HG03064 (cell line): ENCODE measurements around the gene IFIT2.
A peak's percentile ranks its signal among the peaks of the same experiment; 100 is the strongest.

Source experiments
- ATAC-seq: cut with Tn5 transposase; IDR thresholded peaks from one replicate; pipeline ENCODE4 v1.9.1; 2021; ENCODE audit warnings: low read depth; ENCODE audit not compliant: unreplicated experiment

IFIT2 gene

DNA sequence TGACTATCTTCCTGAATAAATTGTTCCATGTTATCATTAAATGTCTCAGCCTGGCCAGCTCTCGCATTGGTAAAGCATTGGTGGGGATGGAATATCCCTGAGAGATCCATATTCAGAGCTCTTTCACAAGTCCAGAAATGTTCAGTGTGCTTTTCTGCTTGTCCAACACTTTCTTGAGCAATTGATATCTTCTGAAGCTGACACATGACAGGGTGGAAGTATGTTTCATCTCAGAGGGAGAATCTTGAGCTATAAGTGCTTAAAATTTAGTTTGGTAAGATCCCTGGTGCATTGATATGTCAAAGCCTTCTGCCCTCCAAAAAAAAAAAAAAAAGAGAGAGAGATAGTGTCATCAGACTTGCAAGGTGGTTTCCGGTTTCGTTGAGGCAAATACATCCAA lies 33.4 kb downstream of the IFIT2 start:
- no peak for ATAC-seq

DNA sequence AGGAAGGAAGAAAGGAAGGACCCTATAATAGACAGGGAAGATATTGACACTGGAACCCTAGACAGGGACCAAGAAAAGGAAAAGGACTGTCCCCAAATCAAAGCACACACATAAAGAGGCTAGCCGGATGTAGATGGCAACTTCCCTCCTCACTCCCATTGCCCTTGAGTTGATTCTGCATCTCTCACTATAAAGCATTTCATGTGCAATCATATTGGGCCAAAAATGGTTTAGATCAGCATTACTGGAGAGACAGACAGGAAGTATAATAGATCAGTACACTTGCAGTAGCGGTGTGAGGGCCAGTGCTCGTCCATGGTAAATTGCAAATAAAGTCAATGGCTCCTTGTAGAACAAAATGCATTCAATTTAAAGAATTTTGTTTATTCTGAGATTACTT lies 34.4 kb downstream of the IFIT2 start:
- ATAC-seq = no peak

DNA sequence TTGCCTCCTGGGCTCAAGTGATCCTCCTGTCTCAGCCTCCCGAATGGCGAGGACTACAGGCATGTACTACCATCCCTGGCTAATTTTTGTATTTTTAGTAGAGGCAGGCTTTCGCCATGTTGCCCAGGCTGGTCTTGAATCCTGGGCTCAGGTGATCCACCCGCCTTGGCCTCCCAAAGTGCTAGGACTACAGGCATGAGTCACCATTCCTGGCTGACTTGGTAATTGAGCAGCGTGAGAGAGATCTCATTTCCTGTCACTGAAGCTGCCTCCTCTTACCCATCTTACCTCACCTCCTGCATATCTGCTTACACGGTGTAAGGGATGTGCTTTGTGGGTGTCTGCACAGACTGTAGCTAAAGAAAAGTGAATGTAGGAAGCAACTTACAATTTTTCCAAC lies 35.6 kb downstream of the IFIT2 start:
- no peak for ATAC-seq

DNA sequence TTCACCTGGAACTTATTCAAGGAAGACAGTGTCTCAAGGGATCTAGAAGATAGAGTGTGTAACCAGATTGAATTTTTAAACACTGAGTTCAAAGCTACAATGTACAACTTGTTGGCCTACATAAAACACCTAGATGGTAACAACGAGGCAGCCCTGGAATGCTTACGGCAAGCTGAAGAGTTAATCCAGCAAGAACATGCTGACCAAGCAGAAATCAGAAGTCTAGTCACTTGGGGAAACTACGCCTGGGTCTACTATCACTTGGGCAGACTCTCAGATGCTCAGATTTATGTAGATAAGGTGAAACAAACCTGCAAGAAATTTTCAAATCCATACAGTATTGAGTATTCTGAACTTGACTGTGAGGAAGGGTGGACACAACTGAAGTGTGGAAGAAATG lies 36.9 kb downstream of the IFIT2 start:
- ATAC-seq = no peak

DNA sequence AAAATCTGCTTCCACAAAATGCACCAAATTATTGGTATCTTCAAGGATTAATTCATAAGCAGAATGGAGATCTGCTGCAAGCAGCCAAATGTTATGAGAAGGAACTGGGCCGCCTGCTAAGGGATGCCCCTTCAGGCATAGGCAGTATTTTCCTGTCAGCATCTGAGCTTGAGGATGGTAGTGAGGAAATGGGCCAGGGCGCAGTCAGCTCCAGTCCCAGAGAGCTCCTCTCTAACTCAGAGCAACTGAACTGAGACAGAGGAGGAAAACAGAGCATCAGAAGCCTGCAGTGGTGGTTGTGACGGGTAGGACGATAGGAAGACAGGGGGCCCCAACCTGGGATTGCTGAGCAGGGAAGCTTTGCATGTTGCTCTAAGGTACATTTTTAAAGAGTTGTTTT lies 38.0 kb downstream of the IFIT2 start:
- ATAC-seq = no peak

DNA sequence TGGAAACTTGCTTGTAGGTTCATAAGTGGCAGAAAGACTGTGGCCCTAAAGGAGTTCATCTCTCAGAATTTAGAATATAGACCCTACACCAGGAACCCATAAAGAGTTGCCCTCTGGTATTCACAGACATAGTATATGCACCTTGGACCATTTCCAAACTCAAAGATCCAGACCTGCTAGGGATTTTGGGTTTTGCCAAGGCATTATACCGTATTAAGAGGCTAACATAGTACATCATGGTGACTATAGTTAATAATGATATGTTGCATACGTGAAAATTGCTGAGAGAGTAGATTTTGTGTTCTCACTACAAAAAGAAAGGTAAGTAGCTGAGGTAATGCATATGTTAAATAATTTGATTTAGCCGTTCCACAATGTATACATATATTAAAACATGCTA lies 39.8 kb downstream of the IFIT2 start:
- ATAC-seq = no peak

DNA sequence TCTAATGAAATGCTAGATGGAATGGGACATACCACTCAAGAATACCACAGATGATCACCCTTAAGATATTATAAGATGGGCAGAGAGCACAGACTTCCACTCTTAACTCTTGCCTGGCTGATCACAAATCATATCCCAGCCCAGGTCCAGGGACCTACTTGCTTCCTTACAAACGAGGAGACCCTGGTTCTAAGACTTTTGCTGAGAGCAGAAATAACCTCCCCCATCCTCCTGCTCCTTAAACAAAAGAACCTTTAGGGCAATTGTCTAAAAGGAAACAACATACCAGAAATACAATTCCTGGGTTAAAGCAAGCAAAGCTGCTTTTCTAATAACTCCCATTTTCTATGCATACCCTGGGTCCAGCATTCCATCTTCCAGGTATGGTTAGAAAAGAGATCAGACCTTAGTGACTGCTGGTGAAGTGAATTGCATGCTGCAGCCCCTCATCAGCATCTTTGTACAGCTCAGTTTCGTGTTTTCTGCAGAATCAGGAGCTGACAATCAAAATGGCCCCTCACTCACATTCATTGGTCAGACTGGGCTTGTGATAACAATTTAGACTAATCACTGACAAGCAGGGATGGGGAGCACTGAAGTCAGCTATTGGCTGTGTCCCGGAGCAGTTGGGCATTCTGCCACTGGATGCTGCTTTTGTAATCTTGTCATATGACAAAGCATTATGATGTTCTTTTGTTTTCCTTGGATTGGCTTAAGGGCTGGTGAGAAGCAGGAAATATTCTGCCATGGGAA lies 40.5 kb downstream of the IFIT2 start:
- ATAC-seq = no peak

DNA sequence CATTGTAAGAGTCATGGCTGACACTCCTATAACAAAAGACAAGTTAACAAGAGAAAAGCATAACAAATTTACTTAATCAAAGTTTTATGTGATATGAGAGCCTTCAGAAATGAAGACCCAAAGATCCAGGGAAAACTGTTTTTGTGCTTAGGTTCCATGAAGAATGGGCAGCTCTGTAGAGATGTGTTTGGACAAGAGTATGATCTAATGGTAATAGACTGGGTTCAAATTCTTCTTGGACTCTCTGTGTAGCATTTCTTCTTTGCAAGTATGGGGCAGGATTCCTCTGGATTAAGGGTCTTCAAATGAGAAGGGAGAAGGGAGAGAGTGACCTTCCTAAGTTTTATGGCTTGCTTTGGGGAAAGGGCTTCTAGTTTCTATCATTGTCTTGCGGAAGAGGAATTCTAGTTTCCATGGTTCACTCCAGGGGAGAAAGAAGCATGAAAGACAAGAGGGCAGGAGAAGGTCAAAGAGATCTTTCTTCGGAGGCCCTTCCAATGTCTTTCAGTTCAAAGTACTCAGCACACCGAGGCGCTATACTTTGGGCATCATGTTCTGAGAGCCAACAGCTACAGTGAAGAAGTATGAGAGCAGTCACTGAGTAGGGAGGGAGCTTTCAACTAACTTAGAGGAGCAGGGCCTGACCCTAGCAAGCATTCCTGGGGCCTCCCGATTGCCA lies 41.4 kb downstream of the IFIT2 start:
- ATAC-seq = no peak

DNA sequence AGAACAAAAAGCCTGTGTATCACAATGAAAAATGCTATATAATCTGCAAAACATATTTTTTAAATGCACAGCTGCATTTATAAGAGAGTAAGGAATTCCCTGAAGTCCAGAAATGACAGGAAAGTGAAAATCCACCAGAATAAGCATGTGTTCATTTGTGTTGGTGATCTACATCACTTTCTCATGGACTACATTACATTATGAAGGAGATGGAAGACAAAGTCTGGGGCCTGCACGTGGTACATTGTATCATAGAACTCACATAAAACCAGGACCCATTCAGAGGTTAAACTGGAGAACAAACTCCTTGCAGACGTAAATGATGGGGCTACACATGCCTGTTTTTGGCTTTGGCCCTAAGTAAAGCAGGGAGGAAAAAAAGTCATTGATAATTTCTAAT lies 42.3 kb downstream of the IFIT2 start:
- ATAC-seq = no peak

DNA sequence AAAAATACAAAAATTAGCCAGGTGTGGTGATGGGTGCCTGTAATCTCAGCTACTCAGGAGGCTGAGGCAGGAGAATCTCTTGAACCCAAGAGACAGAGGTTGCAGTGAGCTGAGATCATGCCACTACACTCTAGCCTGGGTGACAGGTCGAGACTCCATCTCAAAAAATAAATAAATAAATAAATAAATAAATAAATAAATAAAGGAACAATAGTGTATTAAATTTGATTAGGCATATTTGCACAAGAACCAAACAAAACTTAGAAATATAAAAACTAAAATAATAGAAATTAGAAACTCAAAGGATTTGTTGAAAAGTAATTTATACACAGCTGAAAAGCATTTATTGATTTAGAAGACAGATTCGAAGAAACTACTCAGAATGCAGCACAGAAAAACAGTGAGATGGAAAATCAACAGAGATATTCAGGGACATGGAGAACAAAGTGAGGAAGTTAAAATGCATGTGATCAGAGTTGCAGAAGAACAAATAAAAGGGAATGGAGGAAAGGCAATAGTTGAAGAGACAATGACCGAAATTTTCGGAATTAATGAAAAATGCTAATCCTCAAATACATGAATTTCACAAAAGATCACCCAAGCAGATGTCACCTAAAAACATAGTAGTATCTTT lies 43.6 kb downstream of the IFIT2 start:
- no peak for ATAC-seq

DNA sequence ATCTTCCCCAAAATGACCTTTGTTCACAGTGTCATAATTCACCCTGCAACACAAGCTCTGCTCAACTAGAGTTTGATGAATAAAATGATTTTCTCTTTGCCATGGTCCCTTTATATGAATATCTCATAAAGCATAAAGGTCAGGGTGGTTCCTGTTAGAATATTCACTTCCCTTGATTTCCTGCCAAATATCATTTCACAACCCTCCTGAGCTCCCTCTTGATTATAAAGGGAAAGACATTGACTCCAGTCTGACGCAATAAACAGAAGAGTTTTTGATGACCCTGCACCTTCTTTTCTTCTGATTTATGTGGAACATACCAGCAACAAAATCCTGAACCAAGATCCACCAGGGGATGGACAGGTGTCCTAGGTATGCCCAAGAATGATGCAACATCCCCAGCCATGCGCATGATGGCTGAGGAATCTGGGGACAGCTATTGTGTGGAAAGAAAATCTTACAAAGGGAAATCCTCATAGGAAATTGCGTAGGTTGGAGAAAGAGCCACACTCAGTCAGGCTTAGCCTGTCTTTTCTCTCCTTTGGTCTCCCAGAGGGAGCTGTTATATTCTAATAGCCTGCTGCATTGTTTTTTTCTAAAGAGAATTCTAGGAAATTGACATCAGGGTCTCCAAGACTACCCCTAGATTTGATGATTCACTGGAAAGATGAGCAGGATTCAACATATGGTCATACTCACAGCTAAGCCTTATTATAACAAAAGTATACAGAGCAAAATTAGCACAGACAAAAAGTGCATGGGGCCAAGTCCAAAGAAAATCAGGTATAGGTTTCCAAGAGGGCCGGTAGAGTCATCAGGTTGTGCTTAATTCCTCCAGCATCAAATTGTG lies 44.8 kb downstream of the IFIT2 start:
- ATAC-seq = no peak

DNA sequence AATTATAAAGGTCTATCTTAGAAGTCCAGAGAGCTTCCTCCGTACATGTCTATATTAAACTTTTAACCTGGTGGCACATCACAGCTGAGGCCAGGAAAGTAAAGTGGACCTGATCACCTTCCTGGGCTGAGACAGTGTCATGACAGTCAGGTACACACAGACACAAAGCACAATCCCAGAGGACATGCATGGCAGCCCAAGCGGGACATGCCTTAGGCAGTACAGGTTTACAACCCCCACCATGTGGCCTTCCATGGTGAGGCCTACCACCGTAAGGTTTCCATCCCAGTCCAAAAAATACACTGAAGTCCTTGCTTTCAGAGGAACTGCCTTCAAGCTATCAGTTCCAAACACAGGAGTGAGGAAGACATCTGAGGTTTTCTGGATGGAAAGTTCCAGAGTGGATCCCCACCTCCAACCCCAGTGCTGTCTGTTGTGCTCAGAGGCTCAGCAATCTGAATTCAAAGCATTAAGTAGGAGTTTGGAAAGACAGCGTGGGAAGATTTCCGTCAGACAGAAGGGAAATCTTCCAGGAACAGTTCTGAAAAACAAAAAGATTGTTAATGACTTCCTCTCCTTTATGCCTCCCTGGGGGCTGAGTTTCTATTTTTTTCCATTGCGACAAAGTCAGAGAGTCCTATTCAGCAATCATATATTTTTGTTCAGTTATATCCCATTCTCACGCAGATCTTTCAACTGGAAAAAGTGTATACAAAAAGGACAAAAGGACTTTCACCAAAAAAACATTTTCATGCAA lies 46.0 kb downstream of the IFIT2 start:
- ATAC-seq = no peak

DNA sequence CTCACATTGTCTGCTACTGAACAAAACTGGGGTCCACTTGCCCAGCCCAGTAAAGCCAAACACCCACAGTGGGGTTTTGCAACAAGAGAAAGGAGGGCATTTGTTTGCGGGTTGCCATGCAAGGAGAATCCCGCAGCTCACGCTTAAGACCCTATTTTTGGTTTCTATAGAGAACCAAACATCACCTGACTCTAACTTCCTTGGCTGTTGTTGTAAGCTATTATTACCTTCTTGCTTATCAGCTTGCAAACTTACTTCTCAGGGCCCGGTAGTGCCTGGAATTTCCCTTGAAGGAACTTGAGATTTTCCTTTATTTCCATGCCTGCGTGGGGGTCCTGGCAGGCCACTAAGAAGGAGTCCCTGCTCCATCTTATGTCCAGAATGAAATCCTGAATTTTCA lies 46.6 kb downstream of the IFIT2 start:
- no peak for ATAC-seq

DNA sequence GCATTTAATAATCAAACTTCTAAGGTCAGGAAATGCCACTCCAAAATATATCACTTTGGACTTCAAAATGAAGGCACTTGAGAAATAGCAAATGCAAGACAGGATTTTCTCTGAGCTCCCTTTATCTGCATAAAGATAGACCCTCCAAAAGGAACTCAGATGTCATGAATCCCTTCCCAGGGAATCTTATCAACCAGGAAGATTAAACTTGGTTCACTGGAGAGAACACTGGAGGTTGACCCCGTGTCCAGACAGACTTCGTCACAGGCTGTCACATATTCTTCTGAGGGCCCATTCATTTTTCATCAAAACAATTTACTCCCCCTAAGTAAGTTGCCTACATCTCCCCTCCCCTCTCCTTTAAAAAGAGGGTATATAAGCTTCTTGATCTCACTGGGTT lies 47.1 kb downstream of the IFIT2 start:
- no peak for ATAC-seq

DNA sequence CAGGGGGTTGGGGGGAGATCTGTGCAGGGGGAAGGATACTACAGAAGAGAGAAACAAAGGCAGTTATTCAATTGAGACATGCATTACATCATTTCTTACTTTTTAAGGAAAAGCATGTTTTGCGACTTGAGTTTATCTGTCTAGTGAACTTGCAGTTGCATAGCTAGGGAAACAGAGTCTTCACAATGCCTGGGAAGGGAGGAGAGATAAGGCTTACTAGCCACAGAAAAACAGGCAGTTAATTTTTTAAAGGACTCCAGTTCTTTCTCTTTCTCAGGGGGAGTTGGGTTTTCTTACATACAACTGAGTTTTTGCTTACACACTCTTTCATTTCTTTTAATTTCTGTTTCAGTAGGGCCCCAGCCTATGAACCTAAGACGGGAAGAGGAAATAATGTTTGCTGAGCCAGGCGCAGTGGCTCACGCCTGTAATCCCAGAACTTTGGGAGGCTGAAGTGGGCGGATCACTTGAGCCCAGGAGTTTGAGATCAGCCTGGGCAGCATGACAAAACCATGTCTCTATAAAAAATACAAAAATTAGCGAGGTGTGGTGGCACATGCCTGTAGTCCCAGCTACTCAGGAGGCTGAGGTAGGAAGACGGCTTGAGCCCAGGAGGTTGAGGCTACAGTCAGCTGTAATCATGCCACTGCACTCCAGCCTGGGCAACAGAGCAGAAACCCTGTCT lies 48.9 kb downstream of the IFIT2 start:
- peak; percentile 35 for ATAC-seq

DNA sequence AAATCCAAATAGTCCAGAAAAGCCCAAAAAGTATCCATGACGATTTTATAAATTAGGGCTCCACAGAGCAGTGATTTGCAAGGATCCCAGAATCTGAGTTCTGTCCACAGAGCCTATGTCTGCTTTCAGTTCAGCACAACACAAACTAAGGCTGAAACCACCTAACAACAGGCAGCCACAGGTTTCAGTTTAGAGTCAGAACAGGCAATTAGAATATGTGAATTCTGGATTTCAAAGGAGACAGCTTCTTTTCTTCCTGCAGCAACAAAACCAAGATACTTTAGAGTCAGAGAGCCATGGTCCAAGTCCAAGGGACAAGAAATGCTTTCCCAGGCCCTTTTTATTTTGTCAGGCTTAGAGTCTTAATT lies 49.5 kb downstream of the IFIT2 start:
- peak; percentile 58 for ATAC-seq

DNA sequence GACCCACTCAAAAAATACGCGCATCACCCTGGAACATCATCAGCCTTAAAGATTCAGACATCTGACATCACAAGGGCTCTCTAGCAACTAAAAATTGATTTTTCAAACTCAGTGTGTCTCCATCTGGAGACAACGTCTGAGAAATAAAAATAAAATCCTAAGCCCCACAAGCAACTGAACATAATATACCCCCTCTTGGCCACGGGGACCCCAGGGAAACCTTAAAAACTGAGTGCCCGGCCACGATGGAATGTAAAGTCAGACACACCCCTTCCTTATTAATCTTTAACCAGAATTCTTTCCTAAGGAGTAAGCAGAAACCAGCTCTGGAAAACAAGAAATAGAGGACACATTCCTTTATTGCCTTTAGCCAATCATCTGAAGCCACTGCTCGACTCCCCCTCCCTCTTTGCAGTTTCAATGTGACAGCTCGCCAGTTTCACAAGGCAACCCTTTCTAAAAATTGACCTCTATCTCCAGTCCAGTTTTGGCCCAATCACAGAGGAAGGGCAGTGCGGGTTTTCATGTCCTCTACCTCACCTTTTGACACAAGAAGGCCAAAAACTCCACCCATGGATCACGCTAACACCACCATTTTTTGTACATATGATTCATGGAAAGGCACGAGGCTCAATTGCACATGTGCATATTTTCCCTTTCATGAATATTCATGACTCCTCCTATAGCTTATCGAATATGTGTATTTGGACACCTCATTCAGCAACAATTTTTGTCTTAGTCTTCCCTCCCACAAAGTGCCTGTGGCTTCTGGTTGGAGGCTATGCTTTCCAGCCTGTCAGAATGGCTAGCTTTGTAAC lies 50.1 kb downstream of the IFIT2 start:
- ATAC-seq = no peak

DNA sequence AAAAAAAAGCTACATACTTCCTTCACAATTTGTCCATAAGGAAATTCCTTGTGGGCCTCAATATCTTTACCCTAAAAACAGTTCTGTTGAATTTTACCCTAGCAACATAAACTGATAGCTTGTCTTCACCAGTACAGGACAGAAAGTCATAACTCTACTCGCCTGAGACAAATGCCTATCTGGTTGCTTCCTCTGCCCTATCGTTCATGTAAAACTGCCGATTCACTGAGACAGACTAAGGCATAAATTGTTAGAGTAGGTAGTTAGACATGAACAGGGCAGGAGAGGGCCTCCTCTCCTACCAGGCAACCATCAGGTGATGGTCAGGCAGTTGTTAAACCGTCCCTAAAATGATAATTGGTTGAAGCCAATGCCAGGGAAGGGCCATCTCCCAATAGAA lies 51.0 kb downstream of the IFIT2 start:
- ATAC-seq = no peak

DNA sequence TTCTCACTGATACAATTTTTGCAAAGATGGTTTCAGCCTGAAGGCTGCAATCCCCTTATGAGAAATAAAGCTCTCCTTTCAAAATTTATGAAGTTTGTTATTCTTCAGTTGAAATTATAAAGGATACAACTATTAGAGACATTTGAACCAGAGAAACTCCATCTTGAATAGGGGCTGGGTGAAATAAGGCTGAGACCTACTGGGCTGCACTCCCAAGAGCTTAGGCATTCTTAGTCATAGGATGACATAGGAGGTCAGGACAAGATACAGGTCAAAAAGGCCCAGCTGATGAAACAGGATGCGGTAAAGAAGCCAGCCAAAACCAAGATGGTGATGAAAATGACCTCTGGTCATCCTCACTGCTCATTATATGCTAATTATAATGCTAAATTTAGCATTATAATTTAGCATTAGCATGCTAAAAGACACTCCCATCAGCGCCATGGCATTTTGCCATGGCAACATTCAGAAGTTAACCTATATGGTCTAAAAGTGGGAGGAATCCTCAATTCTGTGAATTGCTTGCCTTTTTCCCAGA lies 53.6 kb downstream of the IFIT2 start:
- ATAC-seq = no peak
